ENCODE data around the gene RPL35A.
"Not testable (repeated sequence)": the region's sequence is repeated elsewhere in the genome, so short reads cannot be mapped to it uniquely, and the experiment has no call there.

The RPL35A gene

DNA sequence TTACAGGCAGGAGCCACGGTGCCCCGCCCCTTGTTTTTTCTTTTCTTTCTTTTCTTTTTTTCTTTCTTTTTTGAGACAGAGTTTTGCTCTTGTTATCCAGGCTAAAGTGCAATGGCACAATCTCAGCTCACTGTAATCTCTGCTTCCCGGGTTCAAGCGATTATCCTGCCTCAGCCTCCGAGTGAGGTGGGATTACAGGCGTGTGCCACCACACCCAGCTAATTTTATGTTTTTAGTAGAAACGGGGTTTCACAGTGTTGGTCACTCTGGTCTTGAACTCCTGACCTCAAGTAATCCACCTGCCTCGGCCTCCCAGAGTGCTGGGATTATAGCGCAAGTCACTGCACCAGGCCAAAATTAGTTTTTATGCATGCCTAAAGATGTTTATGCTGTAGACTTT, 2.5 kb downstream of the RPL35A start:
- DNase-seq (ENCODE audit: low spot score) = no peak

DNA sequence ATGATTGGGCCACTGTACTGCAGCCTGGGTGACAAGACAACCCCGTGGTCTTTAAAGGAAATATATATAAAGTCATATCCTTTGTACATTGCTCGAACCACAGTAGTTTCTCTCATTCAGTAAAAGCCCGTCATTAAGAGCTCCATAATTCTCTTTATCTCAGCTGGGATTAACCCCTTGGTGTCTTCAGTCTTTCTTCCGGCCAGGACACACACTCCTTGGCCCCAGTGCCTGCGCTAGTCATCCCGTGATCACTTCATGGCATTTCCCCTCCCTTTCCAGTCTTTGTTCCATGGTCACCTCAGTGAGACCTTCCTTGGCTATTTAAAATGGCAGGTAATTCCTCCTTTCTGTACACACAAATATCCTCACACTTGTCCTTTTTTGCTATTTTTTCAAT, 3.3 kb downstream of the RPL35A start:
- no peak for DNase-seq (ENCODE audit: low spot score)

DNA sequence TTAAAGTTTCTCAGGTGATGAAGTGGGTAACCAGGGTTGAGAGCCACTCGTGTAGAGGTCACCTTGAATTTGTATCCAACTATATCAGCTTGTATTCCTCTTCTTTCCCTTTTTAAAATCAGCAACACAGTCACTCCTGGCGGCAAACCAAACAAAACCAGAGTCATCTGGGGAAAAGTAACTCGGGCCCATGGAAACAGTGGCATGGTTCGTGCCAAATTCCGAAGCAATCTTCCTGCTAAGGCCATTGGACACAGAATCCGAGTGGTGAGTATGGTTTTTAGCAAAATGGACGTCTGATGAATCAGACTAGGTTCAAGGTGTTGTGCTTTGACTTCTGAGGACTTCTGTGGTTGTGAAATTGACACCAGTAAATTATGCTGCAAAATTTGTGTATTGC, 3.9 kb downstream of the RPL35A start:
- no peak for DNase-seq (ENCODE audit: low spot score)

DNA sequence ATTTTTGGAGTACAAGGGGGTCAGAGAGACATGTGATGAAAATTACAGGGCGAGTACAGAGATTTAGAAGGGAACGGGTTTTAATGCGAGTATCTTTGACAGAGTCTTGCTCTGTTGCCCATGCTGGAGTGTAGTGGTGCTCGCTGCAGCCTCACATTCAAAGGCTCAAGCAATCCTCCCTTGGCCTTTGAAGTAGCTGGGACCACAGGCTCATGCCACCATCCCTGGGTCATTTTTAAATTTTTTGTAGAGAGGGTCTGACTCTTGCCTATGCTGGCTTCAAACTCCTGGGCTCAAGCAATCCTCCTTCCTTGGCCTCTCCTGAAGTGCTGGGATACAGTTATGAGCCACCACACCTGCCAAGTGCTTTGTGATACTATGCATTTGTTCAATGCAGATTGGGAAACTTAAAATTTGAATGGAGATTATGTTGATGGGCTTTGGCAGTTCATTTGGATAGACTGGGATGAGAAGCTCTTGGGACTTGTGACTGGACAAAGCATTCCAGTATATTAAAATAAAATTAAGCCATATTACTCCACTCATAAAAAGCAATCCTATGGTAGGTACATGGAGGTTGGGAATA, 6.0 kb downstream of the RPL35A start:
- DNase-seq (ENCODE audit: low spot score) = no peak

DNA sequence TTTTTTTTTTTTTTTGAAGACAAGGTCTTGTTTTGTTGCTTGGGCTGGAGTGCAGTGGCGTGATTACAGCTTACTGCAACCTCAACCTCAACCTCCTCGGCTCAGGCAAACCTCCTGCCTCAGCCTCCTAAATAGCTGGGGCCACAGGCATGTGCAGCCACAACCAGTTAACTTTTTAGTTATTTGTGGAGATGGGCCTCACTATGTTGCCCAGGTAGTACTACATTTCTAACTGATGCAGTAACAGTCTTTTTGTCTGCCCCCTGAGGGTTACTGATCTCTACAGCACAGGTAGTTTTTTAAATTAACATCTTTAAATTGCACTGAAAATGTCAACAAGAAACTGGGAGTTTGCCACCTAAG, 6.6 kb downstream of the RPL35A start:
- DNase-seq (ENCODE audit: low spot score) = no peak

DNA sequence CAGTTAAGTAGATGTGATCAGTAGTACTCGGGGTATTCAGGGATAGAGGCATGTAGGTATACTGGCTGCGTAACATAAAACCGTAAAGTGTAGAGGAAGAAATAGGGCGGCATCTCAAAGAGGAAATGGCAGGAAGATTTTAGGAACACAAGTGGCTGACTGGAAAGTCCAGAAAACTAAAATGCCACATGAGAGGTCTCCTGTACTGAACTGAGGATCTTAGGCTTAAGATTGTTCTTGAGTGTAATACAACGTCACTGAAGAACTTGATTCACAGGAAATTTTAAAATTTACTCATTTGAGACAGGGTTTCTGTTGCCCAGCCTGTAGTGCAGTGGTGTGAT, 7.8 kb downstream of the RPL35A start:
- DNase-seq (ENCODE audit: low spot score) = no peak

DNA sequence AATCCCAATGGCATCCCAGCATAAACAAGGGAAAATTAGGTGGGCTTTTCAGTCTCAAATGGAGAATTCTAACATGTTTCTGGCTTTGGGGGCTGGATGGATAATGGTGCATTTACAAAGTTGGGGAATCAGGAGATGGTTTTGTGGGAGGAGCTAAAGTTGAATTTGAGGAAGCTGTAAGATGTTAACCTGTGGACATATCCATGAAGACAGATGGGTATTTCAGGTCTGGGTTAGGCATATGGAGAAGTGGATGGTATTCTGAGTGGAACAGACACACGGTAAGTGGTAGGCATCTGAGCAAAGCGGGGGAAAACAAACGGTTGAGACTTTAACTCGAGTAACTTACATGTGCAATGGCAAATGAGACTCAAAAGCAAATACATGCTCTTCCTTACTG, 8.4 kb downstream of the RPL35A start:
- no peak for DNase-seq (ENCODE audit: low spot score)

DNA sequence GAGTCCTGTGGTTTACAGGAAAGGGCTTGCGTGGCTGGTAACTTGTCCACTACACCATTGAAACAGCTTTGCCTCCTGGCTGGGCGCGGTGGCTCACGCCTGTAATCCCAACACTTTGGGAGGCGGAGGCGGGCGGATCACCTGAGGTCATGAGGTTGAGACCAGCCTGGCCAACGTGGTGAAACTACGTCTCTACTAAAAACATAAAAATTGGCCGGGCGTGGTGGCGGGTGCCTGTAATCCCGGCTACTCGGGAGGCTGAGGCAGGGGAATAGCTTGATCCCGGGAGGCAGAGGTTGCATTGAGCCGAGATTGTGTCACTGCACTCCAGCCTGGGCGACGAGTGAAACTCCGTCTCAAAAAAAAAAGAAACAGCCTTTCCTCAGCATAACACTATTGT, 8.9 kb downstream of the RPL35A start:
- not testable (repeated sequence) for DNase-seq (ENCODE audit: low spot score)

DNA sequence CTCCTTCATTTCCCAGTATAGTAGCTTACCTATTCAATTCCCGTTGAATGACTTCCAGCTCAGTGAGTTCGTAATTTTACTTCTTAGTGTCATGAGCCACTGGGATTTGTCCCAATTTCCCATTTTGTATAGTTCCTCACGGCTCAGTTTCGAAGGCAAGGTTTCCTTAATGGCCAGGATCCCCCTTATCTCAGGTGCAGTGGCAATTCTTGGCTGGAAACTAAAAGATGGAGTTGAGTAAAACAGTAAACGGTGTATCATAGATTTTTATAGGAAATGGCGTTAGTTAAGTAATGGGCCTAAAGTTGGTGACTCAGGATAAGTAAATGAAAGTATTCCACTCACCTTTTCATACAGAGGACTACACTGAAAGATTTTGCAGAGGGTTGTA, 9.5 kb downstream of the RPL35A start:
- DNase-seq (ENCODE audit: low spot score) = no peak

DNA sequence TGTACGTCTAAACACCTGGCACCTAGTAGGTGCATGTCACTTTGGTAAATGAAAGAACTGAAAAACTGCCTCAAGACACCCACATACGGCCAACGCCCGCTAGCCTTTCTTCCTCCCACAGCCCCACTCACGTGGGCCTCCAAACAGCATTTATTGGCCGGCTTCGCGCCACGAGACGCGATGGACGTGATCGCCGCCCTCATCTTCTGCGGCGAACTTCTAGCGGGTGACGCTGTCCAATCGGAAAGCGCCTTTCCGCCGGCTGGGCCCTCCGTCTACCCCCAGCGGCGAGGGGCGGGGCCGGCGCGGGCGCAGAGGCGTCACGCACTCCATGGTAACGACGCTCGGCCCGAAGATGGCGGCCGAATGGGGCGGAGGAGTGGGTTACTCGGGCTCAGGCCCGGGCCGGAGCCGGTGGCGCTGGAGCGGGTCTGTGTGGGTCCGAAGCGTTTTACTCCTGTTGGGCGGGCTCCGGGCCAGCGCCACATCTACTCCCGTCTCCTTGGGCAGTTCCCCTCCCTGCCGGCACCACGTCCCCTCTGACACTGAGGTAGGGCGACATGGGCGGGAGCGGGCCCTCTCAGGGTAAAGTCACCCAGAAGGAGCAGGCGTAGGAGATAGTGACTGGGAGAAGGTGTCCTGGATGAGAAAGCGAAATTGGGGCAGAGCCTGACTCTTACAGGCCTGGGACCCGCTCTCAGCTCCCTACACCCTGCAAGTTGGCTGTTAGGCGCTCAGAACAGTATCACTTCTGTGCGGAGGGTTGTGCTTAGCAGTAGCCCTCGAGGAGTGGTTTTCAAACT, 10.1 kb downstream of the RPL35A start, which contains the start of gene LMLN:
TSS of gene LMLN (plus strand) at position 327 of the 803 bp plus-strand sequence. CDS start at position 356, 29 bp downstream.
- peak; percentile 93 for DNase-seq (ENCODE audit: low spot score)

DNA sequence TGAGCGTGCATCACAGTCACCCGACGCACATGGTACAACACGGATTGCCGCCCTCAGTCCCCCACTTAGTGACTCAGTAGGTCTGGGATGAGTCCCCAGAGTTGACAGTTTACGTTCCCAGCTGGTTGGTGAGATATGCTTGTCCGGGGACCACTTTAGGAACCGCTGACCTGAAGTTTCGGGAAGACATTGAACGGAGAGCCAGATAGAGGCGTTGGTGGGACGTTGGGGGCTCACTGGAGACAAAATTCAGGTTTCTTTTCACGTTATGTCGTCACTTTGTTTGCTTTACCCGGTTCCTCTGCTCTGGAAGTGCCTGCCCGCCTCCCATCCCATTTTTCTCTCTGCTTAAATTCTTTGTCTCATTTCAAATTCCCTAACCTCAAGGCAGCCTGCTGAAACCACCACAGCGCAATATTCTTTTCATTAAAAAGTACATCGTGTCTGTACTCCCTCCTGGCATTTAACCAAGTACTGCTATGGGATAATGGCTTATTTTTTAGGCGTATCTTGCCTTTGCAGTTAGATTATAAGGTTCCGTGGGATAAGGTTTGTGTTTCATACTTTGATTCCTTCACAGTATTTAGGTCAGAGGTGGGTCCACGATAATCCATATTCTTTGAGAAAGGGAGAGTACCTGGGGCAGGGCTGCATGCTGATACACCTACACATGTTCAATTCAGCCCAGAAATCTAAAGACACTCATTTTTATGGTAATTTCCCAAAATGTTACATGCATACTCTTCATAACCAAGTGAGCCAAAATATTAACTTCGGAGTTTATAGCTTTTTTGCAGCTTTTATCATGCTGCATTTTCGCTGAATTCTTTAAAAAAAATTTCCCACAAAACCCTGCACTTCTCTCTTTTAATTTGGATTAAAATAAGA, 10.9 kb downstream of the RPL35A start:
- DNase-seq (ENCODE audit: low spot score) = no peak

DNA sequence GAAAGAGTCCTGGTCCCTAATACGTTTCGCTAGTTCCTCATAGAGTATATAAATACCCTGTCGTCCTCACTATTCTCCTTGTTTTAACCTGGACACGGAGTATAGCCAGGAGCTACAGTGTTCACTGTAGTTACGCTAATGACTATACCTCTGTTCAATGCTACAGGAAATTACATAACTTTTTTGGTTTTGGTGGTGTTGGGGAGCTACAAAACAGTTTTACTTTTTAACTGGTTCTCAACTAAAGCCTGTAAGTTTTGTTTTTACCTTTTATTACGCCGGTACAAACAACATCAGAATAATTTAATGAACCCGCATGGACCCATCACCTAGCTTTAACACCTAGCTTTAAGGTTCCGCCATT, 11.6 kb downstream of the RPL35A start:
- DNase-seq (ENCODE audit: low spot score) = no peak

DNA sequence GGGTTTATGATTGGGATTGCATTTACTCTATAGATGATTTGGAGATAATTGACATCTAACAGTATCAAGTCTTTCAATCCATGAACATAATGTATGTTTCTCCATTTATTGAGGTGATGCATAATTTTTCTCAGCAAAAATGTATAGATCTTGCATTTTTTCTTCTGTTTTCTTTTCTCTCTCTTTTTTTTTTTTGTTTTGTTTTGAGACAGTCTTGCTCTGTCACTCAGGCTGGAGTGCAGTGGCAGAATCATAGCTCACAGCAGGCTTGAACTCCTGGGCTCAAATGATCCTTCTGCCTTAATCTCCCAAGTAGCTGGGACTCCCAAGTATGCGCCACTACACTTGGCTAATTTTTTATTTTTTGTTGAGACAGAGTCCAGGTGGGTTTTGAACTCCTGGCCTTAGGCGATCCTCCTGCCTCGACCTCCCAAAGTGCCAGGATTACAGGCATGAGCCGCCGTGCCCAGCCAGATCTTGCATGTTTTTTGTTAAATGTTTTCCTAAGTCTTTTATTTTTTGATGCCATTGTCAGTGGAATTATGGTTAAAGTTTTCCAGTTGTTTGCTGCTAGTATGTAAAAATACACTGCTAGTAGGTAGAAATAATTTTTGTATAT, 13.1 kb downstream of the RPL35A start:
- no peak for DNase-seq (ENCODE audit: low spot score)

DNA sequence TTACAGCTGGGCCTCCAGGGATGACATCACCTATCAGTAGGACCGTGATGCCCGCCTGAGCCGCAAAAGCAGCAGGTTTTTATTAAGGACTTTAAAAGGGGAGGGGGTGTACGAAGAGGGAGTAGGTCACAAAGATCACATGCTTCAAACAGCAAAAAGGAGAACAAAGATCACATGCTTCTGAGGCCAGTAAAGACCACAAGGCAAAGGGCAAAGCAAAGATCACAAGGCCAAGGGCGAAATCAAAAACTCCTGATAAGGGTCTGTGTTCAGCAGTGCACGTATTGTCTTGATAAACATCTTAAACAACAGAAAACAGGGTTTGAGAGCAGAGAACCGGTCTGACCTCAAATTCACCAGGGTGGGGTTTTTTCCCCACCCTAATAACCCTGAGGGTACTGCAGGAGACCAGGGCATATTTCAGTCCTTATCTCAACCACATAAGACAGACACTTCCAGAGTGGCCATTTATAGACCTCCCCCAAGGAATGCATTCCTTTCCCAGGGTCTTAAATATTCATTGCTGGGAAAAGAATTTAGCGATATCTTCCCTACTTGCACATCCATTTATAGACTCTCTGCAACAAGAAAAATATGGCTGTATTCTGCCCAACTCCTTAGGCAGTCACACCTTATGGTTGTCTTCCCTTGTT, 17.5 kb downstream of the RPL35A start:
- not testable (repeated sequence) for DNase-seq (ENCODE audit: low spot score)

DNA sequence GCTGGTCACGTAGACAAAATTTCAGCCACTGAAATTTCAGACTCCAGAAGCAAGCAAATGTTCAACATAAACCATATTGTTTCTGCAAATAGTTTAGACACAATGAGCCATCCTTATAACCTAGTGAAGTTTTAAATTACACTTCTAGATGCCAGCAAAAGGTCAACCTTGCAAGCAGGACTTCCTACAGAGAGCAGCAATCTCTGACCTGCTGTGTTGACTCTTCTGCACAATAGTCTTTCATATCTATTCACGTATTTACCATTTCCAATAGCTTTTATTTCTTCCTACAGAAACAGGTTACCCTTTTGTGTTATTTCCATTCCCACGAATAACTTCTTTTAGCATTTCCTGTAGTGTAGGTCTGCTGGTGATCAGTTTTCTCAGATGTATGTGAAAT, 20.6 kb downstream of the RPL35A start:
- DNase-seq (ENCODE audit: low spot score) = no peak

DNA sequence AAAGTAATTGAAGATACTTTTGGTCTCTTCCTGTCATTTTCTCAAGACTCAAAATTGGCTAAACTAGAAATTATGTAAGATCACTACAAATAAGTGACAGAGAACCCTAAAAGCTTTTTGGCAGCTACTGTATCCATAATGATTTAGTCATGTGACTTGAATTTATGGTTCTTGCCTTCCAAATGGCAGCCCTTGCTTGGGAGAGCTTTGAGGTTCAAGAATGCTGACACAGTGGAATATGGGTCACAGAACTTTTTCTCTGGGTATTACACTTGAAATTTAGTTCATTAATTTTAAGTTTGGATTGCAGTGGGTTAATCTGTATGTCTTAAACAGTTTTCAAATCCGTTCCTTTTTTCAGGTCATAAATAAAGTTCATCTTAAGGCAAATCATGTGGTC, 24.0 kb downstream of the RPL35A start:
- DNase-seq (ENCODE audit: low spot score) = no peak

DNA sequence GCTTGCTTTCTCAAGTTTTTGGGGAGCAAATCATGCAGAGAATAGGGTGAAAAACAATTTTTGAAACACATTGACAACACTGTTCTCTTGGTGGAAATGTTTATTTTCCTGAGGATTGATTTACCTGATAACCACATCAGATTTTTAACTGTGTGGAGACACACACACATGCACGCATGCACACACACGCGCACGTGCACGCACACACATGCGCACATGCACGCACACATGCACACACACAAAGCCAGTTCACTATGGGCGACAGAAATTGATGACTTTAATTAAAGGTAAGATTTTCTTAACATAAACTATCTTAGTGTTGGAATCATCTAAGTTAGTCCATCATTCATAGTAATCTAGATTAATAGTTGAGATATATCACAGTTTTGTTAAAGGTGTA, 25.3 kb downstream of the RPL35A start:
- no peak for DNase-seq (ENCODE audit: low spot score)

DNA sequence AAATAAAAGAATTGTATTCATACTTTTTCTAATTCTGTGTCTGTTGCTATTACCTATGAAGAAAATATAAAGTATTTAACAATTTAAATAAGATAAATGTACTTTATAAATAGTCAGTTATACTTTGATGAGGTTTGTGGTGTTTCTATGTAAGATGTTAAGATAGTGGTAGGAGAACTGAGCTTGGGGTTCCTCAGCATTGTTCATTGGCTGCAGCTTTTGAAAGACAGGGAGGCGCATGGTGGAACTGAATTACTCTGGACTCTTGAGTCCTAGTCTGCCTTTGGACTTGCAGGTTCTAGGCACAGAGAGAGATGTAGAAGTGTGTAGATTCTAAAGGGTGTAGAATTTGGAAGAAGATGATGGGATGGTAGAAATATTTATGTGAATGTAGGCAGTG, 33.1 kb downstream of the RPL35A start:
- no peak for DNase-seq (ENCODE audit: low spot score)

DNA sequence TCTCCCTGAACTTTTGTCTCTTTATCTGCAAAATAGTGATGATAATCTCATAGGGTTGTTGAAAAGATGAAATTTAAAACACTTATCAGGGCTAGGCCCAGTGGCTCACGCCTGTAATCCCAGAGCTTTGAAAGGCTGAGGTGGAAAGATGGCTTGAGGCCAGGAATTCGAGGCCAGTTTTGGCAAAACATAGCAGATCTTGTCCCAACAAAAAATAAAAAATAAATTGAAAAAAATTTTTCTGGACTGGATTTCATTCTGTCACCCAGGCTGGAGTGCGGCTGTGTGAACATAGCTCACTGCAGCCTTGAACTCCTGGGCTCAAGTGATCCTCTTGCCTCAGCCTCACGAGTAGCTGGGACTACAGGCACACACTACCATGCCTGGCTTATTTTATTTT, 39.7 kb downstream of the RPL35A start:
- DNase-seq (ENCODE audit: low spot score) = no peak

DNA sequence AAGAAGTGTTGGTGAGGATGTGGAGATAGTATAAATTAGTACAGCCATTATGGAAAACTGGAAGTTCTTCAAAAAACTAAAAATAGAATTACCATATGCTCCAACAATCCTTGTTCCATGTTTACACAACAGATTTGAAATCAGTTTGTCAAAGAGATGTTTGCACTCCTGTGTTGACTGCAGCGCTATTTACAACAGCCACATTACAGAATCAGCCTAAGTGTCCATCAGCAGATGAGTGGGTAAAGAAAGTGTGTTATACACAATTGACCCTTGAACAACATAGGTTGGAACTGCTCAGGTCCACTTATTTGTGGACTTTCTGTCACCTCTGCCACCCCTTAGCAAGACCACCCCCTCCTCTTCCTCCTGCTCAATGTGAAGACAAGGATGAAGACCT, 44.7 kb downstream of the RPL35A start:
- DNase-seq (ENCODE audit: low spot score) = no peak

DNA sequence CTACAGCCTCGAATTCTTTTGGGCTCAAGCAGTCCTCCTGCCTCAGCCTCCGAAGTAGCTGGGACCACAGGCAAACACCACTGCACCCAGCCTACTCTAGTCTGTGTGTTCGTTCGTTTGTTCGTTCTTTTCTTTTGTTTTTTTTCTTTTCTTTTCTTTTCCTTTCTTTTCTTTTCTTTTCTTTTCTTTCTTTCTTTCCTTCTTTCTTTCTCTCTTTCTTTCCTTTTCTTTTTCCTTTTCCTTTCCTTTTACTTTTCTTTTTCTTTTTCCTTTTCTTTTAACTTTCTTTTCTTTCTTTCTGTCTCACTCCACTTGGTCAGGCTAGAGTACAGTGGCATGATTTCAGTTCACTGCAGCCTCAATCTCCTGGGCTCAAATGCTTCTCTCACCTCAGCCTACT, 46.9 kb downstream of the RPL35A start:
- DNase-seq (ENCODE audit: low spot score) = no peak

DNA sequence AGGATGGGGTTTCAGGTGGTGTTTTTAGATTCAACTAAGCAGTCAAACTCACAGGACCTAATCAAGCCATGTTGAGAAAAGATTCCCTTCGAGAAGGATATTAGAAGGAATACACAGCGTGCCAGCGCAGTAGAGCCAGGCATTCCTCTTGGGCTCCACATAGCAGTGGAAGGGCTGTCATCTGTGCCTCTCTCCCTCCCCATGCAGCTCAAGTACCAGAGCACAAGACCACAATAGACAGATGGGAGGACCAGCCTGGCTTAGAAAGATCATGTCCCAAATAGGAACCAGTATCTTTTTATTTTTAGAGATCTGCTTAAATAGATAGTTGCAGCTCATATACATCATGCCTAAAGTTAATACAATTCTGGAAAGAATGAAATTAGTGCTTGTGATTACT, 47.9 kb downstream of the RPL35A start:
- DNase-seq (ENCODE audit: low spot score) = no peak

Measured in ecto neural progenitor cell (in vitro differentiated cells).